Measurements from ENCODE around the gene PKM. TPM values are rescaled to one million over a fixed set of nuclear protein-coding genes. Genes with fewer than 3 reads are reported as not detected.

PKM gene
- total RNA-seq, 1 donor from 2014 or later: 951 TPM

- DNase-seq: peak; percentile 97
These were observed 75.1 kb downstream of the PKM start for GRCh38 chr15:72155635-72156616.

GRCh38 chr15:72155003-72155621, 75.9 kb downstream of the PKM start:
- DNase-seq: peak; percentile 92

GRCh38 chr15:72154316-72154715, 76.7 kb downstream of the PKM start:
- DNase-seq: no peak

- DNase-seq: peak; percentile 29
These were observed 77.6 kb downstream of the PKM start for GRCh38 chr15:72153269-72154000.

Other genes starting within 250 kb of the PKM start
- gene MYO9A, start 113.0 kb downstream of the PKM start, total RNA-seq: 111 TPM
- 4.7 TPM for gene SENP8, start 112.8 kb downstream of the PKM start, total RNA-seq
- gene GRAMD2A, start 33.4 kb downstream of the PKM start, total RNA-seq: 0.51 TPM
- 31.4 TPM for gene PARP6, start 41.4 kb upstream of the PKM start, total RNA-seq
- gene CELF6, start 89.0 kb upstream of the PKM start, total RNA-seq: 1.3 TPM
- 59.5 TPM for gene HEXA, start 144.8 kb upstream of the PKM start, total RNA-seq
- not detected for gene TMEM202, start 167.1 kb upstream of the PKM start, total RNA-seq
- 70.5 TPM for gene ARIH1, start 243.1 kb upstream of the PKM start, total RNA-seq